ENCODE data around the gene CXCL16.

The CXCL16 gene

GRCh38 chr17:4739122-4740024 is at the start of gene CXCL16, which contains the start of gene ZMYND15:
TSS of gene CXCL16 (minus strand) at chr17:4739928. CDS start at chr17:4739339, 589 bp downstream.
TSS of gene ZMYND15 (plus strand) at chr17:4739833. CDS start at chr17:4740549, 716 bp downstream.
- DNase-seq, result no peak

- no peak for DNase-seq
Observed at GRCh38 chr17:4788807-4789700, 49.3 kb upstream of the CXCL16 start, which contains the start of gene GLTPD2. TSS of gene GLTPD2 (plus strand) at chr17:4788964. CDS start at chr17:4789012, 48 bp downstream.

GRCh38 chr17:4788159-4788806 is 48.6 kb upstream of the CXCL16 start:
- no peak for DNase-seq

- no peak for DNase-seq
Observed at GRCh38 chr17:4786516-4786915, 46.8 kb upstream of the CXCL16 start.

- DNase-seq, result no peak
Observed at GRCh38 chr17:4786106-4786511, 46.4 kb upstream of the CXCL16 start, which contains the start of gene VMO1. TSS of gene VMO1 (minus strand) at chr17:4786364. CDS start at chr17:4786352, 12 bp downstream.

GRCh38 chr17:4785311-4786105 is 45.8 kb upstream of the CXCL16 start:
- no peak for DNase-seq

GRCh38 chr17:4782652-4783051 is 42.9 kb upstream of the CXCL16 start:
- DNase-seq, result no peak

GRCh38 chr17:4780325-4780955 is 40.7 kb upstream of the CXCL16 start:
- DNase-seq, result no peak

GRCh38 chr17:4777969-4778760 is 38.4 kb upstream of the CXCL16 start:
- DNase-seq, result no peak

GRCh38 chr17:4772235-4772613 is 32.5 kb upstream of the CXCL16 start:
- no peak for DNase-seq

GRCh38 chr17:4771519-4772234 is 31.9 kb upstream of the CXCL16 start, which contains the start of gene TM4SF5:
TSS of gene TM4SF5 (plus strand) at chr17:4771886. CDS start at chr17:4771923, 37 bp downstream.
- no peak for DNase-seq

- no peak for DNase-seq
Observed at GRCh38 chr17:4769628-4770027, 29.9 kb upstream of the CXCL16 start.

GRCh38 chr17:4768298-4768697 is 28.6 kb upstream of the CXCL16 start:
- DNase-seq, result no peak

- no peak for DNase-seq
Observed at GRCh38 chr17:4766723-4767122, 27.0 kb upstream of the CXCL16 start.

GRCh38 chr17:4766201-4766600 is 26.5 kb upstream of the CXCL16 start:
- no peak for DNase-seq

GRCh38 chr17:4764595-4764994 is 24.9 kb upstream of the CXCL16 start:
- DNase-seq, result no peak

GRCh38 chr17:4759776-4760236 is 20.1 kb upstream of the CXCL16 start:
- DNase-seq, result no peak

- no peak for DNase-seq
Observed at GRCh38 chr17:4753392-4753791, 13.7 kb upstream of the CXCL16 start.

GRCh38 chr17:4751932-4752331 is 12.2 kb upstream of the CXCL16 start:
- no peak for DNase-seq

GRCh38 chr17:4750606-4751005 is 10.9 kb upstream of the CXCL16 start:
- DNase-seq, result no peak

Data from cortex of kidney (tissue), 1 donor.